GM10266 (cell line): ENCODE measurements around the gene HMGCS2.

Experiments used
- DNase-seq: peaks from one replicate; pipeline ENCODE4 v3.0.0; 2012; ENCODE audit errors: extremely low spot score
- CTCF ChIP-seq: IDR thresholded peaks from 2 replicates; pipeline ENCODE4 v1.5.1; 2012; ENCODE audit warnings: mild to moderate bottlenecking, low read depth; ENCODE audit not compliant: control insufficient read depth, insufficient read depth; ENCODE audit errors: missing control alignments

HMGCS2 gene

GRCh38 chr1:119799003-119799402 is 30.3 kb upstream of the HMGCS2 start:
- DNase-seq = no peak
- no peak for TF ChIP-seq CTCF

GRCh38 chr1:119797606-119798005 is 28.9 kb upstream of the HMGCS2 start:
- DNase-seq = no peak
- TF ChIP-seq CTCF = no peak

GRCh38 chr1:119797162-119797561 is 28.5 kb upstream of the HMGCS2 start:
- no peak for DNase-seq
- no peak for TF ChIP-seq CTCF

GRCh38 chr1:119795261-119796200 is 26.8 kb upstream of the HMGCS2 start:
- DNase-seq = no peak

GRCh38 chr1:119794876-119795240 is 26.2 kb upstream of the HMGCS2 start:
- TF ChIP-seq CTCF = no peak
- no peak for DNase-seq

More at GRCh38 chr1:119795261-119796200, 26.8 kb upstream of the HMGCS2 start:
- no peak for TF ChIP-seq CTCF

GRCh38 chr1:119794230-119794875 is 25.6 kb upstream of the HMGCS2 start:
- no peak for DNase-seq
- TF ChIP-seq CTCF = no peak

- DNase-seq = no peak
- TF ChIP-seq CTCF = no peak
These were observed 22.7 kb upstream of the HMGCS2 start for GRCh38 chr1:119791377-119791776.
